HepG2 (cell line): ENCODE data around the gene PCGF2. TPM values are rescaled to one million over a fixed set of nuclear protein-coding genes. Genes with fewer than 3 reads are reported as not detected.
A peak's percentile ranks its signal among the peaks of the same experiment; 100 is the strongest.

Experiments
- CCAR2 ChIP-seq: fragments of 200-400 bp; formaldehyde crosslinking; optimal IDR thresholded peaks from 2 replicates; pipeline ENCODE3; 2018; ENCODE audit warnings: low read depth, mild to moderate bottlenecking, low read length, moderate library complexity
- HMG20B ChIP-seq: conservative IDR thresholded peaks from 2 replicates; pipeline ENCODE4 v1.6.1; 2016; ENCODE audit warnings: missing genetic modification reagents, missing compliant biosample characterization
- HNRNPUL1 ChIP-seq: fragments of 200-400 bp; formaldehyde crosslinking; IDR thresholded peaks from 2 replicates; pipeline ENCODE4 v1.6.1; 2017; ENCODE audit warnings: low read depth, mild to moderate bottlenecking, low read length, moderate library complexity
- IRF1 ChIP-seq: sonication (generic); formaldehyde crosslinking; IDR thresholded peaks from 2 replicates; pipeline ENCODE4 v1.4.0; 2020; ENCODE audit warnings: low read depth, mild to moderate bottlenecking, missing genetic modification reagents
- JUNB ChIP-seq: sonication (generic); formaldehyde crosslinking; IDR thresholded peaks from 2 replicates; pipeline ENCODE4 v1.8.0; 2022; ENCODE audit warnings: missing genetic modification reagents, mild to moderate bottlenecking, borderline replicate concordance
- KAT7 ChIP-seq: IDR thresholded peaks from 2 replicates; pipeline ENCODE4 v1.6.1; 2018; ENCODE audit warnings: borderline replicate concordance, missing compliant biosample characterization
- KLF13 ChIP-seq: sonication (generic); formaldehyde crosslinking; IDR thresholded peaks from 2 replicates; pipeline ENCODE4 v1.4.0; 2020; ENCODE audit warnings: mild to moderate bottlenecking, missing genetic modification reagents
- MYNN ChIP-seq: sonication (generic); formaldehyde crosslinking; IDR thresholded peaks from 2 replicates; pipeline ENCODE4 v1.4.0; 2020; ENCODE audit warnings: mild to moderate bottlenecking, low read depth, missing genetic modification reagents
- RBFOX2 ChIP-seq: fragments of 200-400 bp; formaldehyde crosslinking; IDR thresholded peaks from 2 replicates; pipeline ENCODE4 v1.6.1; 2017; ENCODE audit warnings: low read depth, mild to moderate bottlenecking, low read length
- RBM22 ChIP-seq: fragments of 200-400 bp; formaldehyde crosslinking; optimal IDR thresholded peaks from 2 replicates; pipeline ENCODE3; 2017; ENCODE audit warnings: mild to moderate bottlenecking, low read length, moderate library complexity
- SMARCE1 ChIP-seq: fragments of 450-650 bp; IDR thresholded peaks from 2 replicates; pipeline ENCODE4 v1.6.1; 2017; ENCODE audit warnings: borderline replicate concordance
- TIGD3 ChIP-seq: sonication (generic); formaldehyde crosslinking; IDR thresholded peaks from 2 replicates; pipeline ENCODE4 v1.5.1; 2020; ENCODE audit warnings: mild to moderate bottlenecking, missing genetic modification reagents, borderline replicate concordance
- TMF1 ChIP-seq: sonication (generic); formaldehyde crosslinking; IDR thresholded peaks from 2 replicates; pipeline ENCODE4 v1.8.1; 2022; ENCODE audit warnings: low read depth, missing genetic modification reagents
- XBP1 ChIP-seq: sonication (generic); formaldehyde crosslinking; IDR thresholded peaks from 2 replicates; pipeline ENCODE4 v1.5.0; 2020; ENCODE audit warnings: missing genetic modification reagents
- ZFP1 ChIP-seq: IDR thresholded peaks from 2 replicates; pipeline ENCODE4 v1.6.1; 2016
- ZNF121 ChIP-seq: sonication (generic); formaldehyde crosslinking; IDR thresholded peaks from 2 replicates; pipeline ENCODE4 v1.5.0; 2020; ENCODE audit warnings: mild to moderate bottlenecking, missing genetic modification reagents
- ZNF124 ChIP-seq: sonication (generic); formaldehyde crosslinking; IDR thresholded peaks from 2 replicates; pipeline ENCODE4 v1.4.0; 2020; ENCODE audit warnings: missing genetic modification reagents
- ZNF276 ChIP-seq: sonication (generic); formaldehyde crosslinking; IDR thresholded peaks from 2 replicates; pipeline ENCODE4 v1.4.0; 2020; ENCODE audit warnings: mild to moderate bottlenecking, low read depth, missing genetic modification reagents
- ZNF572 ChIP-seq: sonication (generic); formaldehyde crosslinking; IDR thresholded peaks from 2 replicates; pipeline ENCODE4 v1.5.1; 2020; ENCODE audit warnings: mild to moderate bottlenecking, missing genetic modification reagents
- ZNF670 ChIP-seq: sonication (generic); formaldehyde crosslinking; IDR thresholded peaks from 2 replicates; pipeline ENCODE4 v1.8.0; 2022; ENCODE audit warnings: mild to moderate bottlenecking, missing genetic modification reagents, borderline replicate concordance
- ZNF674 ChIP-seq: sonication (generic); formaldehyde crosslinking; IDR thresholded peaks from 2 replicates; pipeline ENCODE4 v1.5.0; 2020; ENCODE audit warnings: low read depth, mild to moderate bottlenecking, missing genetic modification reagents
- polyA plus RNA-seq, 8 experiments: library from polyadenylated mRNA; depleted of rRNA in 3 of 8; stranded (reverse) in 7 of 8; unstranded in 1 of 8; fragments of >200 nt; fragmentation: Illumina TruSeq in 4 of 8; extraction: Trizol in 4 of 8; gene quantifications; 2 replicates each; pipeline versions ENCODE4 v1.2.1 to v1.2.3, GENCODE V29; 2011 to 2016; ENCODE audit warnings: low read depth in 4 of 8, missing spikeins in 1 of 8, mixed read lengths in 1 of 8; ENCODE audit not compliant: insufficient read depth in 1 of 8
- total RNA-seq, 5 experiments: library from RNA; depleted of rRNA; stranded (reverse); fragments of >200 nt; fragmentation: Illumina TruSeq; extraction: Trizol; gene quantifications; 2 replicates each; pipeline ENCODE4 v1.2.3, GENCODE V29; 2016; ENCODE audit warnings: low read depth in 1 of 5
- TF ChIP-seq, protein P1 (sequence below): sonication (generic); formaldehyde crosslinking; IDR thresholded peaks from 2 replicates; pipeline ENCODE4 v1.8.0; 2023; ENCODE audit warnings: mild to moderate bottlenecking, missing genetic modification reagents

The PCGF2 gene
- total and polyA plus RNA-seq, 2 of the 13 experiments (the other 11 are each of a cell fraction or from before 2014, with no cell fraction given) = 11.6 to 29.4 TPM

- no peak for TF ChIP-seq IRF1
- no peak for TF ChIP-seq ZNF572
- no peak for TF ChIP-seq KLF13 (CRISPR knock-in tag)
- TF ChIP-seq TIGD3 (CRISPR knock-in tag) = no peak
- TF ChIP-seq ZNF670 = peak; percentile 5; the same call in 1 of the 2 replicates
- no peak for TF ChIP-seq CCAR2
- TF ChIP-seq, protein P1, sequence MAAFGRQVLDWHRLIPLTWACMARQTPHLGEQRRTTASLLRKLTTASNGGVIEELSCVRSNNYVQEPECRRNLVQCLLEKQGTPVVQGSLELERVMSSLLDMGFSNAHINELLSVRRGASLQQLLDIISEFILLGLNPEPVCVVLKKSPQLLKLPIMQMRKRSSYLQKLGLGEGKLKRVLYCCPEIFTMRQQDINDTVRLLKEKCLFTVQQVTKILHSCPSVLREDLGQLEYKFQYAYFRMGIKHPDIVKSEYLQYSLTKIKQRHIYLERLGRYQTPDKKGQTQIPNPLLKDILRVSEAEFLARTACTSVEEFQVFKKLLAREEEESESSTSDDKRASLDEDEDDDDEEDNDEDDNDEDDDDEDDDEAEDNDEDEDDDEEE (CRISPR knock-in tag) = peak; percentile 22; the same call in 1 of the 2 replicates
- TF ChIP-seq RBM22 = peak; percentile 77
- peak; percentile 27; the same call in 1 of the 2 replicates for TF ChIP-seq ZFP1 (CRISPR knock-in tag)
- no peak for TF ChIP-seq SMARCE1
- TF ChIP-seq ZNF124 (CRISPR knock-in tag) = no peak; the same call in 1 of the 2 replicates
- peak; percentile 90 for TF ChIP-seq RBFOX2
- TF ChIP-seq HNRNPUL1 = no peak
- peak; percentile 37; the same call in 1 of the 2 replicates for TF ChIP-seq ZNF674 (CRISPR knock-in tag)
- no peak for TF ChIP-seq ZNF276 (CRISPR knock-in tag)
- no peak; the same call in 1 of the 2 replicates for TF ChIP-seq MYNN
- TF ChIP-seq ZNF121 (CRISPR knock-in tag) = no peak; the same call in 1 of the 2 replicates
- TF ChIP-seq TMF1 (CRISPR knock-in tag) = peak; percentile 73; the same call in 1 of the 2 replicates
- 0 out of 2 replicates have a peak, but pooled peaks have one; percentile 45 for TF ChIP-seq XBP1 (CRISPR knock-in tag)
- no peak for TF ChIP-seq KAT7 (CRISPR knock-in tag)
- 0 out of 2 replicates have a peak, but pooled peaks have one; percentile 37 for TF ChIP-seq HMG20B (CRISPR knock-in tag)
- TF ChIP-seq JUNB = no peak; the same call in 1 of the 2 replicates
Measured at GRCh38 chr17:38749223-38750043, 1.3 kb upstream of the PCGF2 start (continued).
